ENCODE data around the gene BOLL.

DNA sequence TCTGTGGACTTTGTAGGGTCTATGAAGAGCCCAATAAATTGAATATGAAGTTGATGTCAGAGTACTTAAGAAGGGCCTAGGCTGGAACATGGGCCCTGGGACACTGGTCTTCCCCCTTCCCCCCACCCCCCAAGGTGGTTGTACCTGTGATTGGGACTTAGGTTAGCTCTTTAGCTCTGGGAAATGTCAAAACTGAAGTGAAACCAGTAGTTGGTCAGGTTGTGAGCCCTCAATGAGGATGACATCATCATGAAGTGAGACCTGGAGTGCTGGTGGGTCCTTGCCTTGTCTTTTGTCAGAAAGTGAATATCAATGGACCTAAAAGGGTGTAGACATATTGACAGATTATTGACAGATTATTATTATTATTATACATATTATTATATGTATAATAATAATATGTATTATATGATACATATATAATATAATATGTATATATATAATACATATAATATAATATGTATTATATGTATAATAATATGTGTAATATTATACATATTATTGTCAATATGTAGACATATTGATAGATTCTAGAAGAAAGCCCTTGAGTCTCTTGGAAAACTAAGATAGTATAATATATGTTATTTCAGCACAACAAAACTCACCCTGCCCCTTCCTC is 74.6 kb downstream of the BOLL start:
- TF ChIP-seq CTCF (conservative IDR thresholded peaks at IDR 0.05; ENCODE audit: low read depth in 2 of 2) = no peak
- TF ChIP-seq POLR2AphosphoS5 (IDR thresholded peaks at IDR 0.05; ENCODE audit: low read depth) = no peak
- TF ChIP-seq, protein P1, sequence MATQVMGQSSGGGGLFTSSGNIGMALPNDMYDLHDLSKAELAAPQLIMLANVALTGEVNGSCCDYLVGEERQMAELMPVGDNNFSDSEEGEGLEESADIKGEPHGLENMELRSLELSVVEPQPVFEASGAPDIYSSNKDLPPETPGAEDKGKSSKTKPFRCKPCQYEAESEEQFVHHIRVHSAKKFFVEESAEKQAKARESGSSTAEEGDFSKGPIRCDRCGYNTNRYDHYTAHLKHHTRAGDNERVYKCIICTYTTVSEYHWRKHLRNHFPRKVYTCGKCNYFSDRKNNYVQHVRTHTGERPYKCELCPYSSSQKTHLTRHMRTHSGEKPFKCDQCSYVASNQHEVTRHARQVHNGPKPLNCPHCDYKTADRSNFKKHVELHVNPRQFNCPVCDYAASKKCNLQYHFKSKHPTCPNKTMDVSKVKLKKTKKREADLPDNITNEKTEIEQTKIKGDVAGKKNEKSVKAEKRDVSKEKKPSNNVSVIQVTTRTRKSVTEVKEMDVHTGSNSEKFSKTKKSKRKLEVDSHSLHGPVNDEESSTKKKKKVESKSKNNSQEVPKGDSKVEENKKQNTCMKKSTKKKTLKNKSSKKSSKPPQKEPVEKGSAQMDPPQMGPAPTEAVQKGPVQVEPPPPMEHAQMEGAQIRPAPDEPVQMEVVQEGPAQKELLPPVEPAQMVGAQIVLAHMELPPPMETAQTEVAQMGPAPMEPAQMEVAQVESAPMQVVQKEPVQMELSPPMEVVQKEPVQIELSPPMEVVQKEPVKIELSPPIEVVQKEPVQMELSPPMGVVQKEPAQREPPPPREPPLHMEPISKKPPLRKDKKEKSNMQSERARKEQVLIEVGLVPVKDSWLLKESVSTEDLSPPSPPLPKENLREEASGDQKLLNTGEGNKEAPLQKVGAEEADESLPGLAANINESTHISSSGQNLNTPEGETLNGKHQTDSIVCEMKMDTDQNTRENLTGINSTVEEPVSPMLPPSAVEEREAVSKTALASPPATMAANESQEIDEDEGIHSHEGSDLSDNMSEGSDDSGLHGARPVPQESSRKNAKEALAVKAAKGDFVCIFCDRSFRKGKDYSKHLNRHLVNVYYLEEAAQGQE (IDR thresholded peaks at IDR 0.05; ENCODE audit: unreplicated experiment) = no peak
- no peak for TF ChIP-seq ETS1 (IDR thresholded peaks at IDR 0.05)
